NCI-H774 (cell line): ENCODE data around the gene COG5.
"Not testable (repeated sequence)": the region's sequence is repeated elsewhere in the genome, so short reads cannot be mapped to it uniquely, and the experiment has no call there.

Source experiments
- DNase-seq: peaks from one replicate; lab custom pipeline; 2025; lab: John Stamatoyannopoulos, UW

COG5 gene

DNA sequence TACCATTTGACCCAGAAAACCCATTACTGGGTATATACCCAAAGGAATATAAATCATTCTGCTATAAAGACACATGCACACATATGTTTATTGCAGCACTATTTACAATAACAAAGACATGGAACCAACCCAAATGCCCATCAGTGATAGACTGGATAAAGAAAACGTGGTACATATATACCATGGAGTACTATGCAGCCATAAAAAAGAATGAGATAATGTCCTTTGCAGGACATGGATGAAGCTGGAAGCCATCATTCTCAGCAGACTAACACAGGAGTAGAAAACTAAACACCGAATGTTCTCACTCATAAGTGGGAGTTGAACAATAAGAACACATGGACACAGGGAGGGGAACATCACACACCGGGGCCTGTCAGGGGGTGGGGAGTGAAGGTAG lies 408.0 kb downstream of the COG5 start:
- not testable (repeated sequence) for DNase-seq

DNA sequence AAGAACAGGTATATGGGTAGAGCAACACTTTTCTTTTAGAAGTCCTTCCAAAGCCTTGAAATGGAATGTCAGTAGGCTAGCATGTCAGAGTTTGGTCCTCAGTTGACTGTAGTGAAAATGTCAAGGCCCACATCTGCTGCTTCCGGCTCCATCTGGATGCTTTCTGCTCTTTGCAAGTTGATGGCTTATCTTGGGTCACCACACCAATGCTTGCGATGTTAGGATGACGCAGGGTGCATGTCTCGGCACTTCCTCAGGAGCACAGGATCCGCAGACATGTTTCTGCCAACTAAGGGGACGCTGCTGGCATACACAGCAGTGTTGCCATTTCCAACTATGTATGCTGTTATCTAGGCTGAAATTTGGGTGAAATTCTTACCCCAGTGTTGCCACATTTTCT lies 408.9 kb downstream of the COG5 start:
- DNase-seq, result no peak

DNA sequence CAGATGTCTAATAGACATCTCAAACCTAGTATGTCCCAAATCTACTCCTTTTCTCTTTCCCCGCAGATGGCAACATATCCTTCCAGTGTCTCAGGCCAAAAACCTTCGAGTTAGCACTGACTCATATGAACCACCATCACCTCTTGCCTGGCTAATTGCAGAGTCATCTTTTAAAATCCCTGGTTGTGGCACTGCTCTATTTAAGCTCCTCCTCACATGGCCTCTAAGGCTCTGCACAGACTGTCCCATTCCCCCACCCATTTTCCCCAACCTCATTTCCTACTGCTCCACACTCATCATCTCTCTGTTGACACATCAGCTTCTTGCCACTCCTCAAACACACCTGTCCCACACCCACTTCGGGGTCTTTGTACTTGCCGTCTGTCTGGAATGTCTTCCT lies 411.7 kb downstream of the COG5 start:
- DNase-seq, result no peak
